Brain pericyte (primary cell): ENCODE results near the gene ECM1.

ENCODE experiments used
- DNase-seq: peaks from one replicate; pipeline ENCODE4 v3.0.0-alpha.2; 2012; ENCODE audit warnings: low read depth, low spot score

Gene ECM1

DNA sequence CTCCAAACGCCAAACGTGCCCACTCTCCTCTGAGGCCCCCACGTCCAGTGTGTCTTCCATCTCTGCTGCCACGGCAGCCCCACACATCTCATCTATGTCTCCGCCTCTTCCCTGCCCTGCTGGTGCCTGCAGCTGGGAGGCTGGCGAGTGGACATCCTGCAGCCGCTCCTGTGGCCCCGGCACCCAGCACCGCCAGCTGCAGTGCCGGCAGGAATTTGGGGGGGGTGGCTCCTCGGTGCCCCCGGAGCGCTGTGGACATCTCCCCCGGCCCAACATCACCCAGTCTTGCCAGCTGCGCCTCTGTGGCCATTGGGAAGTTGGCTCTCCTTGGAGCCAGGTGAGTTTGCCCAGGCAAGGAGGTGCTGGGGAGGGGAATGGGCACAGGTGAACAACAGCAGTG lies 49.9 kb downstream of the ECM1 start:
- DNase-seq: no peak

DNA sequence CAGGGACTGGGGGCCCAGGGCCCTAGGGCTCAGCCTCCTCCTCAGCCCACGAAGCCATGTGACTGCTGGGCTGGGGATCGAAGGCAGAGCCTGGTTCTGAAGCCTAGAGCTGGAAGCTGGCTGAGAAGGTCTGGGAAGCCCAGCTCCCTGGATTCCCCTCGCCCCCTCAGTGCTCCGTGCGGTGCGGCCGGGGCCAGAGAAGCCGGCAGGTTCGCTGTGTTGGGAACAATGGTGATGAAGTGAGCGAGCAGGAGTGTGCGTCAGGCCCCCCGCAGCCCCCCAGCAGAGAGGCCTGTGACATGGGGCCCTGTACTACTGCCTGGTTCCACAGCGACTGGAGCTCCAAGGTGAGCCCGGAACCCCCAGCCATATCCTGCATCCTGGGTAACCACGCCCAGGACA lies 50.4 kb downstream of the ECM1 start:
- no peak for DNase-seq

- DNase-seq: no peak
Measured at GRCh38 chr1:150558761-150559655, 51.1 kb downstream of the ECM1 start.

GRCh38 chr1:150559656-150560010 lies 51.7 kb downstream of the ECM1 start:
- no peak for DNase-seq

DNA sequence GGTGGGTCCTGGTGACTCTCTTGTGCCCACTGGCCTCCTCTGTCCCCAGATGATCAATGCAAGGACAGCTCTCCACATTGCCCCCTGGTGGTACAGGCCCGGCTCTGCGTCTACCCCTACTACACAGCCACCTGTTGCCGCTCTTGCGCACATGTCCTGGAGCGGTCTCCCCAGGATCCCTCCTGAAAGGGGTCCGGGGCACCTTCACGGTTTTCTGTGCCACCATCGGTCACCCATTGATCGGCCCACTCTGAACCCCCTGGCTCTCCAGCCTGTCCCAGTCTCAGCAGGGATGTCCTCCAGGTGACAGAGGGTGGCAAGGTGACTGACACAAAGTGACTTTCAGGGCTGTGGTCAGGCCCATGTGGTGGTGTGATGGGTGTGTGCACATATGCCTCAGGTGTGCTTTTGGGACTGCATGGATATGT lies 52.1 kb downstream of the ECM1 start:
- DNase-seq: no peak

DNA sequence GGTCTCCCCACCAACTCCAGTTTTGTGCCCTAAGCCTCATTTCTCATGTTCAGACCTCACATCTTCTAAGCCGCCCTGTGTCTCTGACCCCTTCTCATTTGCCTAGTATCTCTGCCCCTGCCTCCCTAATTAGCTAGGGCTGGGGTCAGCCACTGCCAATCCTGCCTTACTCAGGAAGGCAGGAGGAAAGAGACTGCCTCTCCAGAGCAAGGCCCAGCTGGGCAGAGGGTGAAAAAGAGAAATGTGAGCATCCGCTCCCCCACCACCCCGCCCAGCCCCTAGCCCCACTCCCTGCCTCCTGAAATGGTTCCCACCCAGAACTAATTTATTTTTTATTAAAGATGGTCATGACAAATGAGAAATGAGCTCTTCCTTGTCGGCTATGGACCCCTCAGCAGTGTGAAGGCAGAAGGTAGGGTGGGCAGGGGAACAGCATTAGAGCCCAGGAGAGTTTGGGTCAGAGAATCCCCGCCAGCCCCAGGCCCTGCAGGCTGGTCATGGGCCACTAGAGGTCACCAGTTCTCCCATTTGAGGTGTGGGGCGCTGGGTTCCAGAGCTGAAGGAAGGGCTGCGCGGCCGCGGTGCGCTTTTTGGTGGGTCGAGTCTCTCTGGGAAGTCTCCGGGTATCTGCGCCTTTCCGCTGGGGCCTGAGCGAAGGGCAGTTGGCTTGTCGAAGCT lies 52.8 kb downstream of the ECM1 start:
- DNase-seq: no peak

GRCh38 chr1:150561254-150561973 lies 53.5 kb downstream of the ECM1 start:
- DNase-seq: peak; percentile 94

GRCh38 chr1:150561974-150562445 lies 54.1 kb downstream of the ECM1 start:
- peak; percentile 86 for DNase-seq

DNA sequence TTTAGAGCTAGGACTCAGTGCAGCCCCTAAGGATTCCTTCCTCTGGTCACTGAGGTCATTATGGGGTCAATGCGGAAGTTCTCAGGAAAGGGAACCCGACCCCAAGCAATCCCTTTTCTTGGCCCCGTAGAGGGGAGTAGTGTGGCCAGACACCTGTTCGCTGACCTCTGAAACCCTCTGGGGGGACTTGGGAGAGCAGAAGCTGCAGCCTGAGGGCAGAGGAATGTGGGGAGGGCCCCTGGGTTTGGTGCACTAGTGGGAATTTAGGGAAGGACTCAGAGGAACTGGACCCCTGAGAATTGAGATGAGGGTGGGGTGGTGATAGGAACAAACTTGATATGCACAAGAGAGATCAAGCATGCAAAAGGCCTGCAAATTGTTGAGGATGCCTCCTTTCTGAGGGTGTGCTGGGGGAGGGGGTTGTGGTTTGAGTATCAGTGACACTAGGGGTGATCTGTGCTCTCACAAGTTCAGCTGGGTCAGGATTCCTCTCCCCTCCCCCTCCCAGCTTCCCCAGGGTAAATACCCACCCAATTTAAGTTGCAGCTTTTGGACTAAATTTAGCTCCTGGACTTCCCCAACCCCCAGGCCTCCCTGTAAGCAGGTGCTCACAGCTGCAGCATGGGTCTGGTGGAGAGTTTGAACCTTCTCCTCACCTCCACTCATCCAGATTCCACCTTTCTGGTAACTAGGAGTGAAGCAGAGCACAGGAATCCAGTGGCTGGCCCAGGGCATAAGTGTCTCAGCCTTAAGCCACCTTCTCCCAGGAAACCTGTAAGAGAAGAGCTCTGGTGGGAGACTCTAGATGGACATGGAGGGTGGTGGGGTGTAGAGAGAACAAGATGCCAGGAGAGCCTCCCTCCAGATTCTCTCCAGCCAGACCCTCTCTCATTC lies 54.8 kb downstream of the ECM1 start:
- DNase-seq: no peak
